ENCODE measurements around the gene EGLN3.

DNA sequence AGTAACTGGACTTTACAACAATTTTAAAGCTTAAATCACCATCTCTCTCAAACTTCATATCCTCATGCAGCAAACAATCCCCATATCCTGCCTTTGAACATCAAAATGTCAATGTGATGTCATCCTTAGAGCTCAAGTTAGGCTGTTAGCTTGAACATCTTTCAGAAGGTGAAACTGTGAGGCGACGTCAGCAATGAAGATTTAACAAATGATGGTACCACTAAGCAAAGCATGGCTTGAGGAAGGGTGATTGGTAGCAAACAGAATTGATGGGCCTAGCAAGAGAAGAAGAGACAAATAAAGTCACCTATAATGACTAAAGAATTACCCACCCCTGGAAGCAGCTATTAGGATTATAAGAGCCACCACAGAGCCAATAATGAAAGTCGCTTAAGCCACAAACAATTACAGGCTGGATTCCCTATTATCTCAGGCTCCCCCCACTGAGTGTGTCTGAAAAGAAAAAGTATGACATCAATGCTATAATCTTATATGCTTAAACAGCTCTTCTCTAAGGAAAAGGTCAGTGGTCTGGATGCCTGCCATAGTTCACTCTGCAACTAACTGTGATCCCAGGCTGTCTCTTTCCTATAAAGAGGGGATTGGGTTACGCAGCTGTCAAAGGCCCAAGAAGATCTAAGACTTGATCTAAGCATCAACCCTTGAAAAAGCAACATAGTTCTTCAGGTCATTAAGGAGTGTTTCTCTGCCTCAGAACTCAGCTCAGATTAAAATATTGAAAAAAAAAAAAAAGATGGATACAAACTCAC is 18.1 kb downstream of the EGLN3 start:
- TF ChIP-seq EZH2 (IDR thresholded peaks at IDR 0.05; ENCODE audit: borderline replicate concordance, low read length) (no peak), CTCF (conservative IDR thresholded peaks at IDR 0.05 in 1 of 2, IDR thresholded peaks at IDR 0.05 in 1 of 2; ENCODE audit: extremely low read depth in 1 of 2, insufficient read depth in 1 of 2, low read depth in 1 of 2, low read length in 2 of 2) (no peak)

All from mammary epithelial cell (primary cell).